Measurements from ENCODE around the gene NPW. TPM values are rescaled to one million over a fixed set of nuclear protein-coding genes. Genes with fewer than 3 reads are reported as not detected.
A peak's percentile ranks its signal among the peaks of the same experiment; 100 is the strongest.

NPW gene
- polyA plus RNA-seq, 1 donor (not counting 4 experiments of a cell fraction or from before 2014, with no cell fraction given) = not detected

DNA sequence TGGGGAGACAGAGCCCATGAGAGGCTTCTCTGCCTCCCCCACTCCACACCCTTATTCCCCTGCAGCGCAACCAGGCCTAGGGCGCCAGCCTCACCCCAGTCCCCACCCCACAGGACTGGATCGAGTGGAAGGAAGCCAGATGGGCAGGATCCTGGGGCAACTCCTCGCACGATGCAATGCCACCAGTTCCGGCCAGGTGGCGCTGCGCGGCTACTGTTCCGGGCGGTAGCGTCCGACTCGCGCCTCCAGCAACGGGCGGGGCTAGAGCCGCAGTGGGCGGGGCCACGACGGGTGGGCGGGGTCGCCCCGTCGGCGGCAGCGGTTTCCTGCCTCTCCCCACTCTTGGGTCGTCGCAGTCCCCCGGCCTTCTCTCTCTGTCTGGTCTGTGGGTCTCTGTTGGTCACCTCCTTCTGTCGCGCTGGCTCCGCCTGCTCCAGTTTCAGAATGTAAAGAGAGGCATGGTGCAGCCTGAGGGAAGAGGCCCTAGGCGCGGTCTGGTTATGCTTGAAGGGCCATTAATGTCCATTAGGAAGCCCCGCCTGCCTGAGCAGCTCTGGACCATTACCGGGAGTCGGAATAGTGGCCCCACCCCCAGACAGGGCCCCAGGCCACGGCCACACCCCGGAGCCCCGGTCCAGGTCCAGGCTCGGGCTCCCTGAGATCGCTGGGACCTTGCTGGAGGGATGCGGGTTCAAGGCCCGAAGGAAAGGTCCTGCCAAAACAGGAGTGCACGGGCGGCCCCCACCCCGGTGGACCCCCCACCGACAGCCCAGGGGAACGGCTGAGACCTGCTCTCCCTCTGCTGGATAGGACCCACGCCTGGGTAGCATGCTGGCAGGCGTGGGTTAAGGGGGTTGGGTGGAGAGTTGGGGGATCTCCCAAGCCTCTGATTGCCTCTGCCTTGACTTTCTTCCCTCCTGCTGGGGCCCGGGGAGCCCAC is 3.8 kb downstream of the NPW start:
- Histone ChIP-seq H3K4me1 (ENCODE audit: control insufficient read depth, extremely low read depth, insufficient read depth, low read length) (peaks cover 15% of the 10 kb centered on the region), H3K9ac (ENCODE audit: control insufficient read depth, extremely low read depth, insufficient read depth, low read length) (no peak overlapping the region), H3K79me2 (ENCODE audit: control insufficient read depth, insufficient read depth, low read length) (no peaks in the 10 kb centered on the region), H3K4me2 (ENCODE audit: control insufficient read depth, extremely low read depth, insufficient read depth, low read depth, low read length) (peak overlapping the region; percentile 79), H3K4me3 (ENCODE audit: control insufficient read depth in 2 of 3, extremely low read depth in 1 of 3, insufficient read depth in 2 of 3, low read depth in 1 of 3, low read length in 3 of 3) (peak overlapping the region in 2 of 3 experiments; percentile 38 to 55), H3K36me3 (ENCODE audit: control insufficient read depth in 2 of 2, extremely low read depth in 1 of 2, insufficient read depth in 2 of 2, low read length in 2 of 2) (no peaks in the 10 kb centered on the region), H3K9me1 (ENCODE audit: control insufficient read depth, extremely low read depth, insufficient read depth, low read length) (no peaks in the 10 kb centered on the region), H2AFZ (ENCODE audit: control insufficient read depth, low read length) (peak overlapping the region; percentile 82), H3K27me3 (ENCODE audit: control insufficient read depth, extremely low read depth, insufficient read depth, low read length) (peaks cover 24% of the 10 kb centered on the region), H3K27ac (ENCODE audit: control insufficient read depth, insufficient read depth, low read length) (no peak overlapping the region), H3K9me3 (ENCODE audit: control insufficient read depth, low read depth, low read length) (no peaks in the 10 kb centered on the region), H4K20me1 (ENCODE audit: control insufficient read depth, extremely low read depth, insufficient read depth, low read length) (no peaks in the 10 kb centered on the region)
- FAIRE-seq (peak; percentile 70), DNase-seq (ENCODE audit: low read depth, low spot score) (peak; percentile 62)
- TF ChIP-seq, protein P1, sequence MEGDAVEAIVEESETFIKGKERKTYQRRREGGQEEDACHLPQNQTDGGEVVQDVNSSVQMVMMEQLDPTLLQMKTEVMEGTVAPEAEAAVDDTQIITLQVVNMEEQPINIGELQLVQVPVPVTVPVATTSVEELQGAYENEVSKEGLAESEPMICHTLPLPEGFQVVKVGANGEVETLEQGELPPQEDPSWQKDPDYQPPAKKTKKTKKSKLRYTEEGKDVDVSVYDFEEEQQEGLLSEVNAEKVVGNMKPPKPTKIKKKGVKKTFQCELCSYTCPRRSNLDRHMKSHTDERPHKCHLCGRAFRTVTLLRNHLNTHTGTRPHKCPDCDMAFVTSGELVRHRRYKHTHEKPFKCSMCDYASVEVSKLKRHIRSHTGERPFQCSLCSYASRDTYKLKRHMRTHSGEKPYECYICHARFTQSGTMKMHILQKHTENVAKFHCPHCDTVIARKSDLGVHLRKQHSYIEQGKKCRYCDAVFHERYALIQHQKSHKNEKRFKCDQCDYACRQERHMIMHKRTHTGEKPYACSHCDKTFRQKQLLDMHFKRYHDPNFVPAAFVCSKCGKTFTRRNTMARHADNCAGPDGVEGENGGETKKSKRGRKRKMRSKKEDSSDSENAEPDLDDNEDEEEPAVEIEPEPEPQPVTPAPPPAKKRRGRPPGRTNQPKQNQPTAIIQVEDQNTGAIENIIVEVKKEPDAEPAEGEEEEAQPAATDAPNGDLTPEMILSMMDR (optimal IDR thresholded peaks at IDR 0.05 in 1 of 3, IDR thresholded peaks at IDR 0.05 in 1 of 3, conservative IDR thresholded peaks at IDR 0.05 in 1 of 3; ENCODE audit: extremely low read depth in 1 of 3, insufficient read depth in 2 of 3, low read length in 3 of 3) = peak; percentile 79 to 100 (median 96)
- TF ChIP-seq EZH2 (IDR thresholded peaks at IDR 0.05; ENCODE audit: low read length) = no peak
- dilution Hi-C loops (cut with MboI; ENCODE audit: extremely low pct_ligation_motif_present, low sequenced_read_pairs) = no loop called here

DNA sequence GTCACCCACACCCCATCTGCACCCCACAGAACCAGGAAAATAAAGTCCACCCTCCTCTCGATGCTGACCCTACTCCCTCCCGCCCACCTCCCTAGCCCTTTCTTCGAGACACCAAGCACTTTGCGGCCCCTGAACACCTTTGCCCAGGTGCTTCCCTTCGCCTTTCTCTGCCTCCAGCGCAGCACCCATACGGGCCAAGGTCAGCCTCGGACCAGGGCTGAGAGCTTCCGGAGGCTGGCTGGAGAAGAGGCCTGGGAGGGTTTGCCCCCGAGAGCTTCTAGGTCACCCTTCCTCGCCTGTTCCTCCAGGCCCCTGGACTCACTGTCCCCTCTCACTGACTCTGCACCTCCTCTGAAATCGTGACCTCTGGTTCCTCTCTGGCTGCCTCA is 4.4 kb downstream of the NPW start:
- peaks cover 20% of the 10 kb centered on the region for H3K27me3 ChIP-seq (ENCODE audit: control insufficient read depth, extremely low read depth, insufficient read depth, low read length)
- no peak overlapping the region for H3K4me3 ChIP-seq (ENCODE audit: control insufficient read depth in 2 of 3, extremely low read depth in 1 of 3, insufficient read depth in 2 of 3, low read depth in 1 of 3, low read length in 3 of 3)
- no peak overlapping the region for H3K9ac ChIP-seq (ENCODE audit: control insufficient read depth, extremely low read depth, insufficient read depth, low read length)
- no peaks in the 10 kb centered on the region for H3K9me1 ChIP-seq (ENCODE audit: control insufficient read depth, extremely low read depth, insufficient read depth, low read length)
- no peak overlapping the region for H3K4me2 ChIP-seq (ENCODE audit: control insufficient read depth, extremely low read depth, insufficient read depth, low read depth, low read length)
- DNase-seq (ENCODE audit: low read depth, low spot score) = no peak
- no peaks in the 10 kb centered on the region for H4K20me1 ChIP-seq (ENCODE audit: control insufficient read depth, extremely low read depth, insufficient read depth, low read length)
- FAIRE-seq = no peak
- H3K36me3 ChIP-seq (ENCODE audit: control insufficient read depth in 2 of 2, extremely low read depth in 1 of 2, insufficient read depth in 2 of 2, low read length in 2 of 2) = no peaks in the 10 kb centered on the region
- H3K27ac ChIP-seq (ENCODE audit: control insufficient read depth, insufficient read depth, low read length) = no peak overlapping the region
- H2AFZ ChIP-seq (ENCODE audit: control insufficient read depth, low read length) = no peak overlapping the region
- H3K9me3 ChIP-seq (ENCODE audit: control insufficient read depth, low read depth, low read length) = no peaks in the 10 kb centered on the region
- no peaks in the 10 kb centered on the region for H3K79me2 ChIP-seq (ENCODE audit: control insufficient read depth, insufficient read depth, low read length)
- no peak for TF ChIP-seq EZH2 (IDR thresholded peaks at IDR 0.05; ENCODE audit: low read length)
- TF ChIP-seq, protein P1 (optimal IDR thresholded peaks at IDR 0.05 in 1 of 3, IDR thresholded peaks at IDR 0.05 in 1 of 3, conservative IDR thresholded peaks at IDR 0.05 in 1 of 3; ENCODE audit: extremely low read depth in 1 of 3, insufficient read depth in 2 of 3, low read length in 3 of 3) = no peak
- dilution Hi-C loops (cut with MboI; ENCODE audit: extremely low pct_ligation_motif_present, low sequenced_read_pairs) = no loop called here
- H3K4me1 ChIP-seq (ENCODE audit: control insufficient read depth, extremely low read depth, insufficient read depth, low read length) = peaks cover 15% of the 10 kb centered on the region

Measured in keratinocyte (primary cell).